Measurements from ENCODE around the gene TUBA1A. TPM values are rescaled to one million over a fixed set of nuclear protein-coding genes. Genes with fewer than 3 reads are reported as not detected.

The TUBA1A gene
- total RNA-seq, 1 experiment from 2014 or later: 24.1 TPM

- Histone ChIP-seq H3K27me3 (ENCODE audit: insufficient read depth, low read length) (no peaks in the 10 kb centered on the region), H3K9me2 (ENCODE audit: insufficient read depth) (no peaks in the 10 kb centered on the region), H3K9ac (ENCODE audit: low read length) (no peak overlapping the region), H3K4me1 (ENCODE audit: control insufficient read depth in 1 of 2, insufficient read depth in 2 of 2, low read length in 2 of 2) (peaks cover 5 to 8% of the 10 kb centered on the region in 2 experiments), H4K20me1 (ENCODE audit: insufficient read depth) (no peaks in the 10 kb centered on the region), H3K4me3 (replicated peaks in 1 of 2; ENCODE audit: low read depth in 1 of 2, low read length in 2 of 2) (no peak overlapping the region), H3K27ac (ENCODE audit: low read depth, low read length) (no peak overlapping the region), H2AFZ (ENCODE audit: low read depth, low read length, poor library complexity, severe bottlenecking) (no peak overlapping the region), H3K4me2 (ENCODE audit: low read length) (no peak overlapping the region), H3K9me3 (ENCODE audit: control insufficient read depth in 1 of 2, insufficient read depth in 1 of 2, low read depth in 1 of 2, low read length in 2 of 2) (no peaks in the 10 kb centered on the region), H3K79me2 (ENCODE audit: insufficient read depth, low read length) (no peaks in the 10 kb centered on the region), H3K36me3 (ENCODE audit: control insufficient read depth in 1 of 2, insufficient read depth in 2 of 2, low read length in 2 of 2) (no peaks in the 10 kb centered on the region)
- ATAC-seq: no peak
- TF ChIP-seq SP1 (IDR thresholded peaks at IDR 0.05; ENCODE audit: low read depth) (no peak), ZNF274 (IDR thresholded peaks at IDR 0.05; ENCODE audit: low read depth, low read length) (no peak), EGR1 (IDR thresholded peaks at IDR 0.05; ENCODE audit: low read depth) (no peak), CEBPB (IDR thresholded peaks at IDR 0.05; ENCODE audit: low read depth) (no peak), POLR2AphosphoS5 (IDR thresholded peaks at IDR 0.05; ENCODE audit: low read depth, low read length) (no peak), MAX (IDR thresholded peaks at IDR 0.05) (no peak), CTCF (IDR thresholded peaks at IDR 0.05 in 2 of 3, conservative IDR thresholded peaks at IDR 0.05 in 1 of 3; ENCODE audit: borderline replicate concordance in 1 of 3, insufficient read depth in 1 of 3, low read depth in 2 of 3, low read length in 2 of 3) (no peak), RAD21 (IDR thresholded peaks at IDR 0.05; ENCODE audit: low read depth) (no peak), EZH2phosphoT487 (IDR thresholded peaks at IDR 0.05; ENCODE audit: borderline replicate concordance) (no peak), REST (IDR thresholded peaks at IDR 0.05; ENCODE audit: low read depth) (no peak)
- POLR2A ChIA-PET: no interaction called here
- intact Hi-C loops (cut with micrococcal nuclease): no loop called here
- CTCF ChIA-PET: no interaction called here
- no peak for DNase-seq (ENCODE audit: low read depth, low spot score)
- no TSS peak for BruUV-seq (replicated peaks)
- RAD21 ChIA-PET (ENCODE audit: low non-redundant PET in 1 of 2, low total read pairs in 2 of 2, uncharacterized antibody in 2 of 2, unreplicated experiment in 2 of 2): no interaction called here
Measured at GRCh38 chr12:49206389-49206788, 17.5 kb upstream of the TUBA1A start.

All from HCT116 (cell line).